ENCODE data around the gene BBX.
"Not testable (repeated sequence)": the region's sequence is repeated elsewhere in the genome, so short reads cannot be mapped to it uniquely, and the experiment has no call there.

Gene BBX

DNA sequence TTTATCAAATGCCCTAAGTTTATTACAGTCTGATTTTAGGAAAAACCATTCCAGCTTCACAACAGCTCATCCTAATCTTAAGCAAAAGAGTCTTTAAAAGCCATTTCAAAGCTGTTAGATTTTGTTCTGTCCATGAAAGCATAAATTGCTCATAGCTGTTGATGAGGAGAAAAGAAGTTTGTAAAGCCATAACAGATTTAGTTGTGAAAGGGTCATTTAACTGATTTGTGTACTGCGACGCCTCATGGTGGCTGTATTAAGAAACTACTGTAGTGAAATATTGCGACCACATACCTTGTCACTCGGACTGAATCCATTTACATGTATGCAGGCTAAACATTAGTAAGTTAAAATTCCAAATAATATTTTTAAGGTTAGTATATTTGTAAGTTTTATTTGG, 20.9 kb downstream of the BBX start:
- no peak for DNase-seq

DNA sequence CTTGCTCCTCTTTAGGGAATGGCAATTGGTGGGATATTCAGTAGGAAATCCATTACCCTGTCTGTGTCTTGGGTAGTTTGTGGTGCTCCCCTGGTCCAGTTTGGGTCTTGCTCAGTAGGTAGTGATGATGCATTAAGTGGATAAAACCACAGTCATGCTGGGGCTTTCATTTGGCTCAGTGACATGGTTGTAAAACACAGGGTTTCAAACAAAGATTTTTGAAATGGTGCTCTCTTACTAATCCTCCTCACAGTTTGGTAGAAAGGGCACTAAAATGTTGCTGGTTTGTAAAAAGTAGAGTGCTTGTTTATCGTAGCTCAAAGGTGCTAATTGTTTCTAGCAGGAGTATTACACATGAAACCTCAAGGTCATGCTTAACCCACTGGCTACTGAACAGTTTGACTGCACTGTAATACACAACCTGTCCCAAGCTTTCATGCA, 22.9 kb downstream of the BBX start:
- no peak for DNase-seq

DNA sequence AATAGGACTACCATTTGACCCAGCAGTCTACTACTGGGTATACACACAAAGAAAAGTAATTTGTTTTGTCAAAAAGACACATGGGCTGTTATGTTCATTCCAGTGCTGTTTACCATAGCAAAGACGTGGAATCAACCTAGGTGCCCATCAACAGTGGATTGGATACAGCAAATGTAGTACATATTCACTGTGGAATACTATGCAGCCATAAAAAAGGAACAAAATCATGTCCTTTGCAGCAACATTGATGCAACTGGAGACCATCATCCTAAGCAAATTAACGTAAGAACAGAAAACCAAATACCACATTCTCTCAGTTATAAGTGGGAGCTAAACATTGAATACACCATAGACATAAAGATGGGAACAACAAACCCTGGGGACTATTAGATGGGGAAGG, 25.8 kb downstream of the BBX start:
- DNase-seq, result no peak

DNA sequence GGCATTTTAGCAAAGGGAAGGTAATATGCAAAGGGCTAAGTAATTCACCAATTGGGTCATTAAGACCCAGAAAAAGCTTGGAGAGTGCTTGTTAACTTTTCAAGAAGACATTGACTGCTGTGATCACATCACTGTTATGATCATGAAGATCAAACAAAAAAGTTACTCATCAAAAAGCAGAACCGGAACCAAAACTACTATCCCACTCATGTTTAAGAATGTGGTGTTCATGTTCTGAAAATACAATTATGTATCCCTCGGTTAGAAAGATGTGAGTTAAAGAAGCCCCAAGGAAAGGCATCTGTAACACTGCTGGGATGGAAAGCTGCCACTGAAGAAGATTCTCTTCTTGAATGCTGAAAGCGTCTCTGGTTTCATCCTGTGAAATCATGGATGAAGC, 32.6 kb downstream of the BBX start:
- DNase-seq, result no peak

GRCh38 chr3:107557743-107558142, 35.0 kb downstream of the BBX start:
- DNase-seq, result no peak

DNA sequence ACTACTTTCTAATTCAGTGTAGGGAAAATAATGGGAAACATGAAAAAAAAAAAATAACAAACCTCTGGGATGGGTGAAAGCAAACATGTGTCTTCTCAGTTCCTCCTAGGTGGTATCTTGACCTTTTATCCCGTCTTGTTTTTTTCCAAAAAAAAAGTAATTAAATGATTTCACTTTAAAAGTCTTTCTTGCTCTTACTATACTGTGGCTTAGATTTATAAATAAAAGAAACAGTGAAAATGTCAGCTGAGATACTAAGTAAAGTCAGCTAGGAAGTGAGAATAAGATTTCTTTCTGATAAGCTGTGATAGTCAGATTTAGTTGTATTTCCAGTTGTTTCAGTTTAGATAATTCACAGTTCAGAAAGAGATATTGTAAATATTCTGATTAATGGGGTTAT, 37.4 kb downstream of the BBX start:
- no peak for DNase-seq

GRCh38 chr3:107561980-107562379, 39.2 kb downstream of the BBX start:
- no peak for DNase-seq

DNA sequence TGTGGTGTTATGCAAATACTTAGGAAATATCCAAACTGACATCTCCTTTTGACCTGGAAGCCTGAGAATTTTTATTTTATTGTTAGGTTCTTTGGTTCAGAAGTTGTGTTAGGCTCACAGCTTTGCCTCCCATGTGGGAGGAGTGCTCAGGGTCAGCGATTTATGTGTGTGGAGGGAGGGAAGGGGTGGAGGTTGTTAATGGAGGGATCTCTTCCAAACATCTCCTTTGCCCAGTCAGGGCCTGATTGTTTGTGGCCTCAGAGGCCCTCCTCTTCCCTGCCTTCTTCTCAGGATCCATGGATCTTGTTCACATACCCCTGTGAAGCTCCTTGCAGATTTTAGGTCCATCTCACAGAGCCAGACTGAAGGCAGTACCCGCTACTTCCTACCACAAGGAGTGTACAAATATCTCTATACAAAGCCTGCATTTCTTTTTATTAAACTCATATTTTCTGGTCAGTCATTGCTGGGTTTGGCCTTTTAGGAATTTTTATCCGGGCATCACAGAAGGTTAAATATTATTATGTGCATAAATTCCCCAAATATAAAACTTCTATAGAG, 40.3 kb downstream of the BBX start:
- no peak for DNase-seq

- DNase-seq, result not testable (repeated sequence)
Measured at GRCh38 chr3:107565244-107565643, 42.5 kb downstream of the BBX start.

- DNase-seq, result not testable (repeated sequence)
Measured at GRCh38 chr3:107571089-107571488, 48.3 kb downstream of the BBX start.

DNA sequence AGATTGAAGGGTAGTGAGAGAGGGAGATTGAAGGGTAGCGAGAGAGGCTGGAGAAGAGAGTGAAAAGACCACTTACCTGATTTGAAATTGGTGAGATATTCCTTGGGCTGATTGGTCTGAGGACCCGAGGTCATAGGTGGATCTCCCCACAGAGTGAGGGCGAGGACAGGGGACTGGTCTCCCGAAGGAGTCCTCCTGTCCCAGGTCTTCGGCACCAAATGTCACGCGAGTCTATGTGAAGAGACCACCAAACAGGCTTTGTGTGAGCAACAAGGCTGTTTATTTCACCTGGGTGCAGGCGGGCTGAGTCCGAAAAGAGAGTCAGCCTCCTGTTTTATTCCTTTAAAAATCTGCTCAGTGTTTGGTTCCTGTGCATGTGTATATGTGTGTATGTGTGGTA, 48.7 kb downstream of the BBX start:
- DNase-seq, result not testable (repeated sequence)

GRCh38 chr3:107574650-107575049, 51.9 kb downstream of the BBX start:
- DNase-seq, result no peak

DNA sequence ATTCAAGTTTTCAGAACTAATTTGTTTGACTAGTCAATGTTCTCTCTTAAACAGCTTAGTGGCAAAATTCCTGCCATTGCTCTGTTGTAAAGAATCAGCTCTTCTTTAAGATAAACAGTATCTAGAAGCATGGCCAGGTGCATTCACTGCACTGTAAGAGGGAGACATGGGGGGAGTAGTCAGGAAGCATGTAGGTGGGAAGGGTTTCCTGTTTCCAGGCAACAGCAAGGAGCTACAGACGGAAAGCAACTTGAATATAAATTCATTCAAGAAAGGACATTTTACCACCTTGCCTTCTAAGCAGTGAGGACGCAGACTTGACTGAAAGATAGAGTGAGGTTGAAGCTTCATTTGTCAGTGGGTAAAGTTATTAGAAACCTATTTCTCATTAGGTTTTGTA, 55.3 kb downstream of the BBX start:
- DNase-seq, result no peak

DNA sequence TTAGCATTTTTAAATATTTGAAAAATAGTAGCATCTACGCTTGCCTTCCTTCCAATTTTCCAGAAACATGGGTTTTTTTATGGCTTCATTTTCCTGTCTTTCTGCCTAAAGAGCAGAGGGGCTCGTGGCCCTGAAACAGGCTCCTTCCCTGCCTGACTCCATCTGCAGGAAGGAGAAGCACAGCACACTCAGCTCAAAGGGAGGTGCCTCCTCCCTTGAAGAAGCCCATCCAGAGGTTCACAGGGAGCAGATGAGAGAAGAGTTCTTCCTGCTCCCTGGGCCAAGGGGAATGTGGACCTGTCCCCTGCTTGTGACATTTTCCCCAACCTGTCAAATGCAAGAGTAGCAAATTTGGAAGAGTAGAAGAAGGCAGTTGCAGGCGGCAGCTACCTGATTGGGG, 55.8 kb downstream of the BBX start:
- DNase-seq, result no peak

DNA sequence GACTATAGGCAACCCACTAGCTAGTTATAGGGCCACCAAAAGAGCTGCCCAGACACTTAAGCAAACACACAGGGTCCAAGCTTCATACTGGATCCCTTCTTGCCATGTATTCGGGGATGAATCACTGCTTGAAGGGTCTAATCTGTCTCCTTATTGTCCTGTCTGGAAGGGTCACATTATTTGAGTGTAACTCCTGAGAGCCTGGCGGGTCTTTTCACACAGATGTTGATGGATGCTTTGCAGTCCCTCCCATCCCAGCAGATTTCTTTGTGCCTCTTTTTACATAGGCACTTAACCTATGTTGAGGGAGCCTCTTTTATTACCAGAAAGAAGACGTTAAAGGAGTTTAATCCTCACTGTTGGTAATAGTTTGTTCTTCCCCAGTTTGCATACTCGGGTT, 56.6 kb downstream of the BBX start:
- no peak for DNase-seq

DNA sequence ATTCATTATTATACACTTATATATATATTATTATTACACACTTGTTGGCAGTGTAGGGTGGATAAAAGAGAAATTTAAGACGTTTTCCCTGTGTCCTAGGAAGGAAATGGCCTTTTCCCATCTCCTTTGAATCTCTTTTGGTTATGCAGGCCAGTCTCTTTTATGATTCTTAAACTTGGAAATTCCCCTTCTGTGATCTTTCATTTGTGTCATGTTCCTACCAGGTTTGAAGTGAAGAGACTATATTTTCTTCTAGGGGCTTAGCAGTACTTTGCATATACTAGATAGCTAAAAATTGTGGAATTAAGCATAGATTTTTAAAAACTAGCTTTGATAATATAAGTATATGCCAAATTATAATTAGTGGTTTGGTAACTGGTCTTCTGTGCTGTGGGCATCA, 58.5 kb downstream of the BBX start:
- DNase-seq, result no peak

DNA sequence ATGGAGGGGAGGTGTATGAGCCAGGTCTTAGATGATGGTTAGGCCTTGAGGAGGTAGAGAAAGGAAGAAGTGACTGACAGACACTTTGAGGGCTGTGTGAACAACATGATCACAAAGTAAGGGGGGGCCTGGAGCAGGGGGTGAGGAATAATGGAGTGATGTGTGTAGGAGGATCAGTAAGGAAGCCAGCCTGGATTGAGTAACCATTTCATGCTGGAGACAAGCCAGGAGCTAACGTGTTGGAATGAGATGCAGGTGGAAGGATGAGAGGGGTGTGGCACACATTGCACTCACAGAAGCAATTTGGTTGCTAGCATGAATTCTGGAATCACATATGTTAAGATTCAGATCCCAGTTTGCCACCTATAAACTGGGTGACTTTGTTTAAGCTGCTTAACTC, 65.5 kb downstream of the BBX start:
- DNase-seq, result no peak

DNA sequence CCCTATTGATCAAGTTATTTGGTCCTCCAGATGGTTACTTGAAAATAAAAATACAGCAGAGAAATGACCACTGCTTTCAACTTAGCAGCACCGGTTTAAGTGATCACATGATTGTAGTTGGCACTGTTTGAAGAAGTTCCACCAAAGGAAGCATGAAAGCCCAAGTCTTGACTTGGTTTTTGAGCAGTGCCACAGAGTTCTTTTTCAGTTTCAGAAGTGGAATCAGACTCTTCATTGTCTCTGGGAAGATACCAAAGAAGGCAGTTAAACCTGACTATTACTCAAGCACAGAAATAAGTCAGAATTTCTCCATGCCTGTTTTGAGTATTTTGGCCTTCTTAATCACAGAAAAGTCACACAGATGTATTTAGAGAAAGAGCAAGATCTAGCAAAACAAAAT, 66.7 kb downstream of the BBX start:
- DNase-seq, result no peak

DNA sequence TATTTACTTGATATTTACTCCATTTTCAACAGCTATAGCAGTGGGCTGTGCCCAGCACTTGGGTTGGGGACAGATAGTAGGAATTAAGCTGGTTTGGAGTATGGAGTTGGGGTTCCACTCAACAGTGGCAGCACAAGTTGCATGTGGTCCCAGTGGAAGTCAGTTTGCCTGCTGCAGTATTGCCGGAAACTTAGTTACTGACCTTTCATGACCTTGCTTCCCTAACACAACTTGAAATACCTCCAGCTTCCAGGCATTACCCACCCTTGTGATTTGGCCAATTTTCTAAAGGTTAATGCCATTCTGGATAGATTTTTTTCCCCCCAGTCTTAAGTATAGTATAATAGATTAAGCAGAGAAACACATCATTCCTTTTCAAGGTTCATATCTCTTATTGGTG, 68.0 kb downstream of the BBX start:
- DNase-seq, result no peak

- no peak for DNase-seq
Measured at GRCh38 chr3:107592073-107592472, 69.3 kb downstream of the BBX start.

DNA sequence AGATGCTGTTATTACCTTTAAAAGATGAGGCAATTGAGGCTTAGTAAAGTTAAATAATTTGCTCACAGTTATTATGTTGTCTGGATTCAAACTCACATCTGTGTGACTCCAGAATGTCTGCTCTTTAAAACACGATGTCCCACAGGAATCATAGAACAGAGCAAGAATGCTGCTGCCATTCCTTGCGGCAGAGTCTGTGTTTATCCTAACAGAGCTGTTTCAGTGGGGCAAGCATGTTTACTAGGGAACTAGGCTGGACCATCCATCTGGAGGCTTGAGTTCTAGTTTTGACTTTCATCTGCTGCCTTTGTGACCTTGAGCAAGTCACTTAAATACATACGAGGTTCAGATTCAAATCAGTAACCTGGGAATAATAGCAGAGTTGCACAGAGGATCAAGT, 72.1 kb downstream of the BBX start:
- no peak for DNase-seq

- DNase-seq, result no peak
Measured at GRCh38 chr3:107596639-107597038, 73.9 kb downstream of the BBX start.

DNA sequence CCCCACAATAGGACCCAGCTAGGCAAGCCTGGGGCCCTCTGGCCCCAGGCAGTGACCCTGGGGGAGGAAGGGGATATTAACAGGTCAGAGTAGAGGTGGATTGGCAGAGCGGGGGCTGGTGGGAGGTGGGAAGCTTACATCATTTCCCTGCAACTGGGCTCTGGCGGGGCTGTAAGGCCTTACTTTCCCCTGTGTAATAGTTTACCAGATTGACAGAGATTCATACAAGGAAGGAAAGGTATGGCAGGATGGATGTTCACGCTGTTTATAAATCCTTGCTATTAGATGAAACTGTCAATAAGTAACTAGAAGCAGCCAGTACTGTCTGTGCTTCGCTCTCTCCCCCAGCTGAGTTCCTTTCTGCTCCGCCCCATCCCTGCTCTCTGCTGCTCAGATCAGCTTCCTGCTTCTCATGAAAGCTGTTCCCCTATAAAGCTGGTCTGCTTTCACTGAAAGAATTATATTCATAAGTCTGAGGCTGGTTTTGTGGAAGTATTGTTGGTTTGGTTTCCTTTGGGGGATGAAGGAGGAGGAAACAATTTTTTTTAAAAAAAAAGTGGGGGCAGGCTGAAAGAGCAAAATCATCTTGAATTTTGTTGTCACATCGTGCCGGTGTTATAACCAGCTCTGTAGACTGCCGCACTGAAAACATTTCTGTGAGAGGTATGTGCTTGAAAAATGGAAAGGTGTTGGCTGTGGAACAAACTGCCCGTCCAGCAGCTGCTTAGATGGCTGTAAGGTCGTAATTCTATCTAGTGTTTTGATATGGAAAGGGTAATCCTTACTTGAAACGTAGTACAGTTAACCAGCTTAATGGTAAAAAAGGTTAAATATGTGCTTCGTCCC, 76.4 kb downstream of the BBX start:
- DNase-seq, result peak; percentile 31

- DNase-seq, result no peak
Measured at GRCh38 chr3:107599772-107600145, 77.0 kb downstream of the BBX start.

GRCh38 chr3:107600780-107601179, 78.0 kb downstream of the BBX start:
- DNase-seq, result no peak

All from SIG-M5 (cell line).